HG03521 (cell line): ENCODE results near the gene FN3KRP.

Experiments
- ATAC-seq: cut with Tn5 transposase; IDR thresholded peaks from one replicate; pipeline ENCODE4 v1.9.1; 2021; ENCODE audit warnings: mild to moderate bottlenecking, moderate library complexity; ENCODE audit not compliant: unreplicated experiment

FN3KRP gene

GRCh38 chr17:82705756-82706155 lies 10.8 kb upstream of the FN3KRP start:
- no peak for ATAC-seq

DNA sequence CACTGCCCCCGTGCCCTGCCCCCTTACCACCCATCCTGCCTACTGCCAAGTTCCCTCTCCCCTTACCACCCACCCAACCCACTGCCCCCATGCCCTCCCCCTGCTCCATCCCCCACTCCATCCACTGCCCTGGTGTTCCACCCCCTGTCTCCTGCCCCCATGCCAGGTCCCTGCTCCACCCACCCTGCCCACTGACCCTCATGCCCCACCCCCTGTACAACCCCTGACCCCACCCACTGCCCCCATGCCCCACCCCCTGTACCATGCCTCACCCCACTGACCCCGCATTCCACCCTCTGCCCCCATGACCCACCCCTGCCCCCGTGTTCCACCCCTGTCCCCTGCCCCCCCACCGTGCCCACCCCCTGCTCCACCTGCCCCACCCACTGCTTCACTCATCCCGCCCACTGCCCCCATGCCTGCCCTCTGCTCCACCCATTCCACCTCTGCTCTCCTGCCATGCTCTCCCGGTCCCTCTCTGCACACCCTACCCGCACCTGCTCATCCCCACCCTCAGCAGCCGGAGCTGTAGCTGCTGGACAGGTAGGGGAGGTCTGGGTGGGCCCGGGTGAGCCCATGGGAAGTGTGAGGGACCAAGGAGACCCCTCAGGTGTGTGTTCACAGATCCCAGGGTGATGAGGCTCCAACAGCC lies 7.4 kb upstream of the FN3KRP start:
- no peak for ATAC-seq

DNA sequence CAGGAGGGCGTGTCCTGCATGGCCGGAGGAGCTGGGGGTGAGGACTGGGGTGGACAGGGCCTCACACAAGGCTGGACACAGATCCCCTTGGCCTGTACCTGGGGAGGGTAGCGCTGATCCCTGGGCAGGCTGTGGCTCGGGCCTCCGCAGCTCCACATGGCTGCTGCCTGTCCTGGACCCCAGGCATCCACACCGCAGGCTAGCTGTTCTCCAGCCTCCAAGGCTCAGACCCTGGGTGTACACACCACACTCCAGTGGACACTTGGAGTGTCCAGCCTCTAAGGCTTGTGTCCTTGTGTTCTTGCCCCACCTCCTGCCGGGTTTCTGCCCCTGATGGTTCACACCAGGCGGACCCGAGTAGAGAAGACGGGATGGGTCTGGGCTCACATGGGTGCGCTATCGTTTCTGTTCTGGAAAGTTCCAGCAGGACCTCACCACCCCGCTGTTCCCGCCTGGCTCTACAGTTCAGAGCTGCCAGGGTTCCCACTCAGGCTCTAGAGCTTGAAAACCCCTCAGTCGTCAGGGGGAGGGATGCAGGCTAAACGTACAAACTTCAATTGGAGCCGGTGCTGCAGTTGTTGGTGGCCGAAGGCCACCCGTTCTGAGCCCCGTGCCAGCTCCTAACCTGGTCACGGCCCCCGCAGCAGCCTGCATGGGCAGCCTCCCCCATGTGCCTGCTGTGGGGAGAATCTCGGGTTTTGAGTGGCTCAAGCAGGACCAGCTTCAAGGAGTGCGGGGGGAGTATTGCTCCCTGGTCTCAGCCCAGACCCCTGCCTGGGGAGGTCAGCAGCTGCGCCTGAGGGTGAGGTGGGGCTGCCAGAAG lies 6.6 kb upstream of the FN3KRP start:
- no peak for ATAC-seq

DNA sequence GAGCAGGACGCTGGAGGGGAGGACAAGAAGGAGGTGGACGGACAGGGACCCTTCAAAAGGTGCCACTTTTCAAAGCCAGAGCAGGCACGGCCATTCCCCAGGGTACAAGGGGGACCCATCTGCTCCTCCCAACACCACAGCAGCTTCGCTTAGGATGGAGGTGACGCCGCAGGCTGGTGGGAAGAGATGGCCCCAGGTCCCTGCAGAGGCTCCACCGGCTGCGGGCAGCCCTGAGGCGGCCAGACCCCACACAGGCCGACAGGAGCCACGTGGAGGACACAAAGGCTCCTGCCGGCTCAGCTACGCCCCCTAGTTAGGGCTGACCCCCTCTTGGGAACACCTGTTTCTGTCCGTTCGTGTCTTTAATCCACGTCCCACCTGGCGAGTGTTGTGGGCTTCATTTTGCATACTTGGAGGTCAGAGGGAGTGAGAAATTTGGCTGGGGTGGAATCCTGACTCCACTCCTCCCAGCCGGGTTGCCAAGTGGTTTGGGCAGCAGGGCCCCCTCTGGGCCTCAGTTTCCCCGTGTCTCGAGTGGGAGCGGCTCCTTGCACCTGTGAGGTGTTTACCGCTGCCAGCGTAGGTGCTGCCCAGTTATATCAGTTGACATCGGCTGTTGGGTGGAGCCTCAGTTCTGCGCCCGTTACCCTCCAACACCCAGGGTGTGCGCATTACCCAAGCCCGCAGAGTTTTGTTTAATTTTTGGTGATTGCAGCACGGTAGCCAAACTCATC lies 5.8 kb upstream of the FN3KRP start:
- no peak for ATAC-seq

- no peak for ATAC-seq
Observed at GRCh38 chr17:82713071-82713723, 3.3 kb upstream of the FN3KRP start.

GRCh38 chr17:82718986-82719685 lies 2.6 kb downstream of the FN3KRP start:
- no peak for ATAC-seq

GRCh38 chr17:82720204-82720603 lies 3.7 kb downstream of the FN3KRP start:
- ATAC-seq, result no peak

DNA sequence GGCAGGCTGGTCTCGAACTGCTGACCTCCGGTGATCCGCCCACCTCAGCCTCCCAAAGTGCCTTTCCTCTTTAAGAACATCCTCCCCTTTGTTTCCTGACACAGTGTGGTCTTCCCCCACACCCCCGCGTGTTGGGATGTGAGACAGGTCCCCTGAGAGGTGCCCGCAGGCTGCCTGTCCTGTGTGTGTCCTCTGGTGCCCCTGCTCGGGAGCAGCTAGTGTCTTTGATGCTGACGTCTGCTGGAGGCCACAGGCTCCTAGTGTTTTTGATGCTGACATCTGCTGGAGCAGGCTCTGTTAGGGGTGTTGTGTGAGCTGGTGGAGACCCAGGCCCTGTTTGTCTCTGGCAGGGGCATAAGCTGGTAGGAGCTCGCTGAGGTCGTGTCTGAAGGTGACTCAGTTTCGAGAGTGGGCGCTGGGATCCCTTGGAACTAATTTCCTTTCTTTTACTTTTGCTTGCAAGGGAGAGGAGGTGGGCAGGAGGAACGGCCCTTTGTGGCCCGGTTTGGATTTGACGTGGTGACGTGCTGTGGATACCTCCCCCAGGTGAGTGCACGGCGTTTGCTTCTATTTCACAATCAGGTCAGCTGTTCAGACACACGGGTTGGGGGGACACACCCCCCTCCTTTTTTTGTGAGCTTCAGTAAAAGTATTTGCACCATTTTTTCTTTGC lies 6.0 kb downstream of the FN3KRP start:
- no peak for ATAC-seq

GRCh38 chr17:82723169-82723807 lies 6.8 kb downstream of the FN3KRP start:
- ATAC-seq, result no peak

DNA sequence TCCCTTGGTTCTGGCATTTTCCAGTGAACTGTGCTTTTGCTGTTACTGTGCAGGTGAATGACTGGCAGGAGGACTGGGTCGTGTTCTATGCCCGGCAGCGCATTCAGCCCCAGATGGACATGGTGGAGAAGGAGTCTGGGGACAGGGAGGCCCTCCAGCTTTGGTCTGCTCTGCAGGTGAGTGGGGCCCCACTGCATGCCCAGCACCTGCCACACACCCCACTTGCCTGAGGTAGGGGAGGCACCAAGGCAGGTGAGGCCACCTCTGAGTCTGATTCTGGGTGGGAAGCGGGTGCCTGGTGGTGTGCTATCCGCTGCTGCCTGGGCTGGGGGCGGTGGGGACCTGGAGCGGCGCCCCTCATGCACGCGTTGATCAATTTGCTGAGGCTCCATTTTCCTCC lies 9.9 kb downstream of the FN3KRP start:
- ATAC-seq, result no peak

DNA sequence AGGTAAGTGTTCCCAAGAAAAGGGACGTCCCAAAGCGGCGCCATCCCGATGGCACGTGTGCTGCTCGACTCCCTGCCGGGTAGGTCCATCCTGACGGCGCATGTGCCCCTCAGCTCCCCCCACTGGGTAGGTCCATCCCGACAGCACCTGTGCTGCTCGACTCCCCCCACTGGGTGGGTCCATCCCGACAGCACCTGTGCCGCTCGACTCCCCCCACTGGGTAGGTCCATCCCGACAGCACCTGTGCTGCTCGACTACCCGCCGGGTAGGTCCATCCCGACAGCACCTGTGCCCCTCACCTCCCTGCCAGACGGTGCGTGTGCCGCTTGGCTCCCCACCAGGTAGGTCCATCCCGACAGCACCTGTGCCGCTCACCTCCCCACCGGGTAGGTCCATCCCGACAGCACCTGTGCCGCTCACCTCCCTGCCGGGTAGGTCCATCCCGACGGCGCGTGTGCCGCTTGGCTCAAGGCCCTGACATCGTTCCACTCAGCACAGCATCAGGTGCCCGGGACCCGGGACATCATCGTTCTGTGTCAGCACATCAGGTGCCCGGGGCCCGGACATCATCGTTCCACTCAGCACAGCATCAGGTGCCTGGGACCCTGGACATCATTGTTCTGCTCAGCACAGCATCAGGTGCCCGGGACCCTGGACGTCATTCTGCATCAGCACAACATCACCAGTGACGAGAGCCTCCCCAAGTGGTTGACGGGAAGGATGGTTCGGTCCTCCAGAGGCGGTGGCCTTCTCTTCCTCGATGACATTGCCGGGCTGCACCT lies 13.2 kb downstream of the FN3KRP start:
- ATAC-seq, result no peak

GRCh38 chr17:82732118-82732743 lies 15.7 kb downstream of the FN3KRP start:
- ATAC-seq, result no peak

- ATAC-seq, result no peak
Observed at GRCh38 chr17:82734987-82735866, 18.7 kb downstream of the FN3KRP start, which contains the start of gene FN3K. Gene FN3K, plus strand, starts transcription at chr17:82735615. Its CDS starts 22 bp downstream, at chr17:82735637.

DNA sequence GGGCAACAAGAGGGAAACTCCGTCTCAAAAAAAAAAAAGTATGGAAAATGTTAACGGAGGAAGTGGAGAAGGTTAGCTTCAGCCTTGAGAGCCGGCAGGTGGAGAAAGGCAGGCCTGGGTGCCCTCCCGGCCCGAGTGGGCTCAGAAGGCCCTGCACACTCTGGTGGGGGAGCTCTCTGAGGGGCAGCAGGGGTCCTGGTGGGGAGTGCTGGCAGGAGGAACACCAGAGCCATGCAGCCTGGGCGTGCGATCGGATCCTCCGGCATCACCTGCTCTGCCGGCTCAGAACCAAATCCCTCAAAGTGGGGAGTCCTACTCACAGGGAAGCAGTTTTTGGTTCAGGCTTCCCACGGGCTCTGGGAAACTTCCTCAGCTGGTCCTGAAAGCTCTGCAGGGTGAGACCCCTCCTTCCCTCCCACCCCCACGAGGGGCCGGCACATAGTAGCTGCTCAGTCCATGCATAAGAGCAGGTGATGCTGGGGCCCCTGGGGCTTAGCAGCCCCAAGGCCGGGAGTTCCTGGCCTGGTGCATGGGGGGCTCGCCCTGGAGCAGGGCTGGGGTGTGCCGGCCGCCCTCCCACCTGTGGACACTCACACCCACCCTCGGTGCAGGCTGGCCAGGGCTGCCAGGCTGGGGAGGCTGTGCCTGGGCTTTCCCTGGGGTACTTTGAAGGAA lies 20.1 kb downstream of the FN3KRP start:
- no peak for ATAC-seq

- no peak for ATAC-seq
Observed at GRCh38 chr17:82737967-82738877, 21.7 kb downstream of the FN3KRP start.
